Loucy (cell line): ENCODE results near the gene LUZP1.

ENCODE experiments used
- EZH2phosphoT487 ChIP-seq: fragments of 200-600 bp; IDR thresholded peaks from 2 replicates; pipeline ENCODE4 v1.6.1; 2018; ENCODE audit warnings: antibody characterized with exemption, mild to moderate bottlenecking, moderate library complexity, borderline replicate concordance
- TF ChIP-seq, protein P1 (sequence below): fragments of 200-600 bp; sonication (generic); conservative IDR thresholded peaks from 2 replicates; pipeline ENCODE4 v1.5.1; 2014; ENCODE audit warnings: mild to moderate bottlenecking, antibody characterized with exemption, low read length

DNA sequence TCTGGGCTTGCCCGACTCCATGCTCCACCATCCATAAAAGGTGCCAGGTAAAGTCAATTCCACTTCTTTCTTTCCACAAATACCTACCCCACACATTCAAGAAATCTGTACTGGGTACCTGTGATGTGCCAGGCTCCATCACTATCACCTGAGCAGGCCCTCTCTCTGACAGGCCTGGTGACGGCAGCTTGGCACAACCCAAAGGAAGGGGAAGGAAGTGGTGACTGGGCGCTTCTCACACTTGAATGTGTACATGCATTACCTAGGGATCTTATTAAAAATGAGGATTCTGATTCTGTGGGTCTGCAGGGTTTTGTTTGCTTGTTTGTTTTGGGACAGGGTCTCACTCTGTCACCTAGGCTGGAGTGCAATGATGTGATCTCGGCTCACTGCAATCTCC, 41.1 kb upstream of the LUZP1 start:
- TF ChIP-seq, protein P1, sequence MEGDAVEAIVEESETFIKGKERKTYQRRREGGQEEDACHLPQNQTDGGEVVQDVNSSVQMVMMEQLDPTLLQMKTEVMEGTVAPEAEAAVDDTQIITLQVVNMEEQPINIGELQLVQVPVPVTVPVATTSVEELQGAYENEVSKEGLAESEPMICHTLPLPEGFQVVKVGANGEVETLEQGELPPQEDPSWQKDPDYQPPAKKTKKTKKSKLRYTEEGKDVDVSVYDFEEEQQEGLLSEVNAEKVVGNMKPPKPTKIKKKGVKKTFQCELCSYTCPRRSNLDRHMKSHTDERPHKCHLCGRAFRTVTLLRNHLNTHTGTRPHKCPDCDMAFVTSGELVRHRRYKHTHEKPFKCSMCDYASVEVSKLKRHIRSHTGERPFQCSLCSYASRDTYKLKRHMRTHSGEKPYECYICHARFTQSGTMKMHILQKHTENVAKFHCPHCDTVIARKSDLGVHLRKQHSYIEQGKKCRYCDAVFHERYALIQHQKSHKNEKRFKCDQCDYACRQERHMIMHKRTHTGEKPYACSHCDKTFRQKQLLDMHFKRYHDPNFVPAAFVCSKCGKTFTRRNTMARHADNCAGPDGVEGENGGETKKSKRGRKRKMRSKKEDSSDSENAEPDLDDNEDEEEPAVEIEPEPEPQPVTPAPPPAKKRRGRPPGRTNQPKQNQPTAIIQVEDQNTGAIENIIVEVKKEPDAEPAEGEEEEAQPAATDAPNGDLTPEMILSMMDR: no peak
- TF ChIP-seq EZH2phosphoT487: no peak
